HCT116 (cell line): ENCODE measurements around the gene SLC22A6. TPM values are rescaled to one million over a fixed set of nuclear protein-coding genes. Genes with fewer than 3 reads are reported as not detected.

Source experiments
- ATAC-seq: fragments of 200-7000 bp; cut with Tn5 transposase; 2 replicates; pipeline ENCODE4 v1.9.1; 2020; ENCODE audit warnings: mild to moderate bottlenecking, moderate library complexity
- BruUV-seq: library from RNA; stranded (reverse); fragments of 400-500 nt; replicated peaks from 2 replicates; lab custom pipeline; 2021; lab: Mats Ljungman, UMichigan
- CTCF ChIA-PET: fragments of 300-600 bp; sonication (Branson Sonifier 250); formaldehyde crosslinking; loops from one replicate; lab custom pipeline; 2021; ENCODE audit warnings: antibody characterized with exemption; lab: Charles Lee
- POLR2A ChIA-PET: fragments of 300-600, 350-600 bp; sonication (Branson Sonifier 250); formaldehyde crosslinking; loops from one replicate; lab custom pipeline; 2021; ENCODE audit warnings: antibody characterized with exemption; lab: Charles Lee
- RAD21 ChIA-PET, 2 experiments: fragments of 300-600 bp; sonication (Branson Sonifier 250); formaldehyde crosslinking; loops; one replicate each; lab custom pipeline; 2023; ENCODE audit warnings: low total read pairs in 2 of 2; ENCODE audit not compliant: uncharacterized antibody in 2 of 2, unreplicated experiment in 2 of 2, low non-redundant PET in 1 of 2; lab: Charles Lee
- DNase-seq: peaks from one replicate; pipeline ENCODE4 v3.0.0-alpha.2; 2010; ENCODE audit warnings: low read depth, low spot score
- H2AFZ ChIP-seq: fragments of 200-600 bp; shearing (Covaris generic), sonication (generic); 2 replicates; pipeline ENCODE4 v1.6.1; 2017; ENCODE audit warnings: low read depth, mixed run types, mixed read lengths, antibody characterized with exemption, low read length; ENCODE audit not compliant: poor library complexity, severe bottlenecking
- H3K27ac ChIP-seq: 2 replicates; pipeline ENCODE4 v1.5.1; 2012; ENCODE audit warnings: low read depth, low read length
- H3K27me3 ChIP-seq: fragments of 200-600 bp; sonication (generic); 2 replicates; pipeline ENCODE4 v1.6.1; 2016; ENCODE audit warnings: mixed run types, low read length, mixed read lengths; ENCODE audit not compliant: insufficient read depth
- H3K36me3 ChIP-seq, 2 experiments: fragments of 200-500 bp in 1 of 2; fragments of 200-600 bp in 1 of 2; sonication (Bioruptor generic) in 1 of 2; sonication (generic) in 1 of 2; 2 replicates each; pipeline versions ENCODE4 v1.5.1 to v1.6.1; 2014 to 2016; ENCODE audit warnings: low read length in 2 of 2, inconsistent platforms in 1 of 2, mixed read lengths in 1 of 2, mixed run types in 1 of 2; ENCODE audit not compliant: insufficient read depth in 2 of 2, control insufficient read depth in 1 of 2
- H3K4me1 ChIP-seq, 2 experiments: fragments of 200-600 bp in 1 of 2; sonication (generic) in 1 of 2; 2 replicates each; pipeline versions ENCODE4 v1.5.1 to v1.6.1; 2012 to 2017; ENCODE audit warnings: low read length in 2 of 2, inconsistent platforms in 1 of 2, mild to moderate bottlenecking in 1 of 2, mixed read lengths in 1 of 2, mixed run types in 1 of 2, moderate library complexity in 1 of 2; ENCODE audit not compliant: insufficient read depth in 2 of 2, control insufficient read depth in 1 of 2
- H3K4me2 ChIP-seq: fragments of 200-600 bp; sonication (generic); 2 replicates; pipeline ENCODE4 v1.6.1; 2017; ENCODE audit warnings: mixed run types, low read length, mixed read lengths
- H3K4me3 ChIP-seq, 2 experiments: fragments of 200-600 bp in 1 of 2; sonication (generic) in 1 of 2; replicated peaks in 1 of 2; 2 replicates each; pipeline ENCODE4 v1.5.1; 2011 to 2016; ENCODE audit warnings: low read length in 2 of 2, control low read depth in 1 of 2, low read depth in 1 of 2, mild to moderate bottlenecking in 1 of 2, mixed read lengths in 1 of 2, mixed run types in 1 of 2
- H3K79me2 ChIP-seq: fragments of 200-600 bp; sonication (generic); 2 replicates; pipeline ENCODE4 v1.6.1; 2017; ENCODE audit warnings: mild to moderate bottlenecking, mixed run types, low read length, moderate library complexity, mixed read lengths; ENCODE audit not compliant: insufficient read depth
- H3K9ac ChIP-seq: fragments of 200-600 bp; sonication (generic); 2 replicates; pipeline ENCODE4 v1.6.1; 2016; ENCODE audit warnings: low read length, mixed read lengths
- H3K9me2 ChIP-seq: fragments of 200-600 bp; sonication (generic), shearing (Covaris generic); 2 replicates; pipeline ENCODE4 v1.6.1; 2017; ENCODE audit warnings: mixed run types, mild to moderate bottlenecking, moderate library complexity; ENCODE audit not compliant: insufficient read depth
- H3K9me3 ChIP-seq, 2 experiments: fragments of 200-500 bp in 1 of 2; fragments of 200-600 bp in 1 of 2; sonication (Bioruptor generic) in 1 of 2; sonication (generic) in 1 of 2; 2 replicates each; pipeline ENCODE4 v1.6.1; 2014 to 2017; ENCODE audit warnings: low read length in 2 of 2, mixed read lengths in 2 of 2, inconsistent platforms in 1 of 2, low read depth in 1 of 2, mild to moderate bottlenecking in 1 of 2, mixed run types in 1 of 2, moderate library complexity in 1 of 2; ENCODE audit not compliant: control insufficient read depth in 1 of 2, insufficient read depth in 1 of 2
- H4K20me1 ChIP-seq: fragments of 200-600 bp; sonication (generic), shearing (Covaris generic); 2 replicates; pipeline ENCODE4 v1.6.1; 2017; ENCODE audit warnings: mixed run types, mild to moderate bottlenecking, moderate library complexity; ENCODE audit not compliant: insufficient read depth
- CBX3 ChIP-seq: IDR thresholded peaks from 2 replicates; pipeline ENCODE4 v1.6.1; 2012; ENCODE audit warnings: low read depth
- EGR1 ChIP-seq: IDR thresholded peaks from 2 replicates; pipeline ENCODE4 v1.6.1; 2012; ENCODE audit warnings: low read depth
- ELF1 ChIP-seq: IDR thresholded peaks from 2 replicates; pipeline ENCODE4 v1.6.1; 2012; ENCODE audit warnings: low read depth, borderline replicate concordance
- FOSL1 ChIP-seq: IDR thresholded peaks from 2 replicates; pipeline ENCODE4 v1.6.1; 2012; ENCODE audit warnings: low read depth
- JUND ChIP-seq: IDR thresholded peaks from 2 replicates; pipeline ENCODE4 v1.6.1; 2012
- POLR2AphosphoS5 ChIP-seq: IDR thresholded peaks from 2 replicates; pipeline ENCODE4 v1.6.1; 2011; ENCODE audit warnings: mild to moderate bottlenecking, low read depth, low read length, moderate library complexity
- RAD21 ChIP-seq: IDR thresholded peaks from 2 replicates; pipeline ENCODE4 v1.6.1; 2012; ENCODE audit warnings: low read depth, mild to moderate bottlenecking
- SP1 ChIP-seq: IDR thresholded peaks from 2 replicates; pipeline ENCODE4 v1.6.1; 2012; ENCODE audit warnings: low read depth
- YY1 ChIP-seq: IDR thresholded peaks from 2 replicates; pipeline ENCODE4 v1.6.1; 2011; ENCODE audit warnings: low read length, low read depth, moderate library complexity, mild to moderate bottlenecking; ENCODE audit not compliant: insufficient replicate concordance; ENCODE audit errors: extremely low read depth
- ZNF274 ChIP-seq: fragments of 200-500 bp; sonication (Bioruptor generic); IDR thresholded peaks from 2 replicates; pipeline ENCODE4 v1.6.1; 2014; ENCODE audit warnings: mild to moderate bottlenecking, low read depth, low read length, inconsistent platforms
- intact Hi-C: fragments of 100-400 bp; cut with micrococcal nuclease; formaldehyde crosslinking; loops from 2 replicates; pipeline ENCODE4 v1.10.0; 2022
- total RNA-seq: library from RNA; stranded (reverse); gene quantifications from one replicate; pipeline ENCODE4 v1.2.1, GENCODE V29; 2021; ENCODE audit not compliant: unreplicated experiment
- TF ChIP-seq, protein P1 (sequence below): IDR thresholded peaks from 2 replicates; pipeline ENCODE4 v1.6.1; 2011; ENCODE audit warnings: mild to moderate bottlenecking, low read length, moderate library complexity; ENCODE audit not compliant: insufficient replicate concordance; ENCODE audit errors: extremely low read depth
- TF ChIP-seq, protein P2 (sequence below), 3 experiments: fragments of 200-600 bp in 1 of 3; sonication (generic) in 1 of 3; IDR thresholded peaks in 2 of 3; conservative IDR thresholded peaks in 1 of 3; 2 replicates each; pipeline ENCODE4 v1.5.1; 2012 to 2017; ENCODE audit warnings: low read depth in 2 of 3, low read length in 2 of 3, antibody characterized with exemption in 1 of 3, borderline replicate concordance in 1 of 3, control low read depth in 1 of 3, mild to moderate bottlenecking in 1 of 3, mixed read lengths in 1 of 3, mixed run types in 1 of 3, moderate library complexity in 1 of 3; ENCODE audit not compliant: insufficient read depth in 1 of 3
- TF ChIP-seq, protein P3 (sequence below): IDR thresholded peaks from 2 replicates; pipeline ENCODE4 v1.6.1; 2012; ENCODE audit warnings: low read depth
- TF ChIP-seq, protein P4 (sequence below): IDR thresholded peaks from 2 replicates; pipeline ENCODE4 v1.6.1; 2012
- TF ChIP-seq, protein P5 (sequence below): IDR thresholded peaks from 2 replicates; pipeline ENCODE4 v1.6.1; 2012

SLC22A6 gene
- total RNA-seq, 1 experiment from 2014 or later: not detected

DNA sequence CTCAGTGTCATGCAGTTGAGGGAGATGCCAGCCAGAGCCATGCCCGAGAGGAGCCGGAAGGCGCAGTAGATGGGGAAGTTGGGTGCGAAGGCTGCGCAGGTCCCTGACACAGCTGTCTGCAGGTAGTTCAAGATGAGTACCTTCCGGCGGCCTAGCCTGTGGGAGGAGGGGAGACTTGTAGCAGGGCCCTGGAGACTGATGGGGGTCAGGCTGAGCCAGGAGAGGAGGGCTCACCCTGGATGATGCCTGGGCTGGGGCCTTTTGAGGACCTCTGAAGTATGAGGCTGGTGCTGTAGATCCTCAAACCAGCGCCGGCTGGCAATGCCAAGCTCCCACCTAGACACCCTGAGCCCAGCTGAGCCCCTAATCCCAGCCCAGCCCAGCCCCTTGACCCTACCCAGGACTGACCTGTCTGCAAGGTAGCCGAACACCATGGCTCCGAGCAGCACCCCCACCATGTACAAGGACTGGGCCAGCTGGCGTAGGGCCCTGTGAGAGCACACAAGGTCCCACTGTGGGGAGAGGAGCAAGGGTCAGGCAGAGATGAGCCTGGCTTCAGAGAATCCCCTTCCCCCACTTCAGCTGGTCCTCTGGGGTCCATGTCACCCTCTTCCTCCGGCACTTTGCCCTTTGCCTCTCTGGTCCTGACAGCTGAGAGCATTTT, 1.1 kb downstream of the SLC22A6 start:
- Histone ChIP-seq H3K4me2 (no peak overlapping the region), H4K20me1 (no peaks in the 10 kb centered on the region), H3K27me3 (peaks cover 9% of the 10 kb centered on the region), H3K9me3 (no peaks in the 10 kb centered on the region), H3K4me3 (no peak overlapping the region), H3K36me3 (no peaks in the 10 kb centered on the region), H3K27ac (no peak overlapping the region), H3K9ac (no peak overlapping the region), H3K9me2 (no peaks in the 10 kb centered on the region), H3K4me1 (no peaks in the 10 kb centered on the region), H3K79me2 (no peaks in the 10 kb centered on the region), H2AFZ (no peak overlapping the region)
- ChIA-PET RAD21 (no interaction called here), CTCF (no interaction called here), POLR2A (no interaction called here)
- no TSS peak for BruUV-seq
- intact Hi-C loops: no loop called here
- TF ChIP-seq CBX3 (no peak), EGR1 (no peak), YY1 (no peak), POLR2AphosphoS5 (no peak), FOSL1 (no peak), JUND (no peak), ELF1 (no peak), SP1 (no peak), RAD21 (no peak), ZNF274 (no peak)
- TF ChIP-seq, protein P1, sequence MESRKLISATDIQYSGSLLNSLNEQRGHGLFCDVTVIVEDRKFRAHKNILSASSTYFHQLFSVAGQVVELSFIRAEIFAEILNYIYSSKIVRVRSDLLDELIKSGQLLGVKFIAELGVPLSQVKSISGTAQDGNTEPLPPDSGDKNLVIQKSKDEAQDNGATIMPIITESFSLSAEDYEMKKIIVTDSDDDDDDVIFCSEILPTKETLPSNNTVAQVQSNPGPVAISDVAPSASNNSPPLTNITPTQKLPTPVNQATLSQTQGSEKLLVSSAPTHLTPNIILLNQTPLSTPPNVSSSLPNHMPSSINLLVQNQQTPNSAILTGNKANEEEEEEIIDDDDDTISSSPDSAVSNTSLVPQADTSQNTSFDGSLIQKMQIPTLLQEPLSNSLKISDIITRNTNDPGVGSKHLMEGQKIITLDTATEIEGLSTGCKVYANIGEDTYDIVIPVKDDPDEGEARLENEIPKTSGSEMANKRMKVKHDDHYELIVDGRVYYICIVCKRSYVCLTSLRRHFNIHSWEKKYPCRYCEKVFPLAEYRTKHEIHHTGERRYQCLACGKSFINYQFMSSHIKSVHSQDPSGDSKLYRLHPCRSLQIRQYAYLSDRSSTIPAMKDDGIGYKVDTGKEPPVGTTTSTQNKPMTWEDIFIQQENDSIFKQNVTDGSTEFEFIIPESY: no peak
- TF ChIP-seq, protein P2, sequence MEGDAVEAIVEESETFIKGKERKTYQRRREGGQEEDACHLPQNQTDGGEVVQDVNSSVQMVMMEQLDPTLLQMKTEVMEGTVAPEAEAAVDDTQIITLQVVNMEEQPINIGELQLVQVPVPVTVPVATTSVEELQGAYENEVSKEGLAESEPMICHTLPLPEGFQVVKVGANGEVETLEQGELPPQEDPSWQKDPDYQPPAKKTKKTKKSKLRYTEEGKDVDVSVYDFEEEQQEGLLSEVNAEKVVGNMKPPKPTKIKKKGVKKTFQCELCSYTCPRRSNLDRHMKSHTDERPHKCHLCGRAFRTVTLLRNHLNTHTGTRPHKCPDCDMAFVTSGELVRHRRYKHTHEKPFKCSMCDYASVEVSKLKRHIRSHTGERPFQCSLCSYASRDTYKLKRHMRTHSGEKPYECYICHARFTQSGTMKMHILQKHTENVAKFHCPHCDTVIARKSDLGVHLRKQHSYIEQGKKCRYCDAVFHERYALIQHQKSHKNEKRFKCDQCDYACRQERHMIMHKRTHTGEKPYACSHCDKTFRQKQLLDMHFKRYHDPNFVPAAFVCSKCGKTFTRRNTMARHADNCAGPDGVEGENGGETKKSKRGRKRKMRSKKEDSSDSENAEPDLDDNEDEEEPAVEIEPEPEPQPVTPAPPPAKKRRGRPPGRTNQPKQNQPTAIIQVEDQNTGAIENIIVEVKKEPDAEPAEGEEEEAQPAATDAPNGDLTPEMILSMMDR (IDR thresholded peaks at IDR 0.05 in 2 of 3, conservative IDR thresholded peaks at IDR 0.05 in 1 of 3; ENCODE audit: borderline replicate concordance in 1 of 3, insufficient read depth in 1 of 3, low read depth in 2 of 3, low read length in 2 of 3): no peak
- TF ChIP-seq, protein P3, sequence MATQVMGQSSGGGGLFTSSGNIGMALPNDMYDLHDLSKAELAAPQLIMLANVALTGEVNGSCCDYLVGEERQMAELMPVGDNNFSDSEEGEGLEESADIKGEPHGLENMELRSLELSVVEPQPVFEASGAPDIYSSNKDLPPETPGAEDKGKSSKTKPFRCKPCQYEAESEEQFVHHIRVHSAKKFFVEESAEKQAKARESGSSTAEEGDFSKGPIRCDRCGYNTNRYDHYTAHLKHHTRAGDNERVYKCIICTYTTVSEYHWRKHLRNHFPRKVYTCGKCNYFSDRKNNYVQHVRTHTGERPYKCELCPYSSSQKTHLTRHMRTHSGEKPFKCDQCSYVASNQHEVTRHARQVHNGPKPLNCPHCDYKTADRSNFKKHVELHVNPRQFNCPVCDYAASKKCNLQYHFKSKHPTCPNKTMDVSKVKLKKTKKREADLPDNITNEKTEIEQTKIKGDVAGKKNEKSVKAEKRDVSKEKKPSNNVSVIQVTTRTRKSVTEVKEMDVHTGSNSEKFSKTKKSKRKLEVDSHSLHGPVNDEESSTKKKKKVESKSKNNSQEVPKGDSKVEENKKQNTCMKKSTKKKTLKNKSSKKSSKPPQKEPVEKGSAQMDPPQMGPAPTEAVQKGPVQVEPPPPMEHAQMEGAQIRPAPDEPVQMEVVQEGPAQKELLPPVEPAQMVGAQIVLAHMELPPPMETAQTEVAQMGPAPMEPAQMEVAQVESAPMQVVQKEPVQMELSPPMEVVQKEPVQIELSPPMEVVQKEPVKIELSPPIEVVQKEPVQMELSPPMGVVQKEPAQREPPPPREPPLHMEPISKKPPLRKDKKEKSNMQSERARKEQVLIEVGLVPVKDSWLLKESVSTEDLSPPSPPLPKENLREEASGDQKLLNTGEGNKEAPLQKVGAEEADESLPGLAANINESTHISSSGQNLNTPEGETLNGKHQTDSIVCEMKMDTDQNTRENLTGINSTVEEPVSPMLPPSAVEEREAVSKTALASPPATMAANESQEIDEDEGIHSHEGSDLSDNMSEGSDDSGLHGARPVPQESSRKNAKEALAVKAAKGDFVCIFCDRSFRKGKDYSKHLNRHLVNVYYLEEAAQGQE: no peak
- TF ChIP-seq, protein P4, sequence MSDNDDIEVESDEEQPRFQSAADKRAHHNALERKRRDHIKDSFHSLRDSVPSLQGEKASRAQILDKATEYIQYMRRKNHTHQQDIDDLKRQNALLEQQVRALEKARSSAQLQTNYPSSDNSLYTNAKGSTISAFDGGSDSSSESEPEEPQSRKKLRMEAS: no peak
- TF ChIP-seq, protein P5, sequence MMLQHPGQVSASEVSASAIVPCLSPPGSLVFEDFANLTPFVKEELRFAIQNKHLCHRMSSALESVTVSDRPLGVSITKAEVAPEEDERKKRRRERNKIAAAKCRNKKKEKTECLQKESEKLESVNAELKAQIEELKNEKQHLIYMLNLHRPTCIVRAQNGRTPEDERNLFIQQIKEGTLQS: no peak
- no peak for ATAC-seq
- no peak for DNase-seq
